GM18909 (cell line): ENCODE data around the gene RASD2.

Experiments
- ATAC-seq: cut with Tn5 transposase; IDR thresholded peaks from one replicate; pipeline ENCODE4 v1.9.1; 2021; ENCODE audit warnings: mild to moderate bottlenecking; ENCODE audit not compliant: unreplicated experiment, poor library complexity

RASD2 gene

DNA sequence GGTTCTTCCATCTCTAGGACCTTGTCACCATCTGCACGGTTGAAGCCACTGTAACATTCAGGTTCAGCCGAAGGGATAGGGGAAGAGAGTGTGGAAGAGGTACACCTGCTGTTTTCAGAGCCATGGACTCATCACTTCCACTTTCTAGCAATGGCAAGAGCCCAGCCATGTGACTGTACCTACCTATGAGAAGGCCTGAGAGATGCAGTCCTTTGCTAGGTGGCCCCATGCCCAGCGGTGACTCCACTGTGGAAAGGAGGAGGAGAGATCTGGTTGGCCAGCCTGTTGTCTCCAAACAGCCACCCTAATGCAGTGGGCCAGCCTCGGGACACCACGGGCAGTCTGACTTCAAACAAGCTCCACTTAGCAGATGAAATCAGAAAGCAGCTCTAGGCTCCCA, 16.0 kb downstream of the RASD2 start:
- ATAC-seq: no peak

- no peak for ATAC-seq
Measured at GRCh38 chr22:35558031-35558430, 17.4 kb downstream of the RASD2 start.

- no peak for ATAC-seq
Measured at GRCh38 chr22:35558719-35559118, 18.1 kb downstream of the RASD2 start.

- no peak for ATAC-seq
Measured at GRCh38 chr22:35559354-35560005, 18.8 kb downstream of the RASD2 start.

GRCh38 chr22:35560366-35560765, 19.7 kb downstream of the RASD2 start:
- ATAC-seq: no peak

GRCh38 chr22:35560824-35561223, 20.2 kb downstream of the RASD2 start:
- ATAC-seq: no peak

DNA sequence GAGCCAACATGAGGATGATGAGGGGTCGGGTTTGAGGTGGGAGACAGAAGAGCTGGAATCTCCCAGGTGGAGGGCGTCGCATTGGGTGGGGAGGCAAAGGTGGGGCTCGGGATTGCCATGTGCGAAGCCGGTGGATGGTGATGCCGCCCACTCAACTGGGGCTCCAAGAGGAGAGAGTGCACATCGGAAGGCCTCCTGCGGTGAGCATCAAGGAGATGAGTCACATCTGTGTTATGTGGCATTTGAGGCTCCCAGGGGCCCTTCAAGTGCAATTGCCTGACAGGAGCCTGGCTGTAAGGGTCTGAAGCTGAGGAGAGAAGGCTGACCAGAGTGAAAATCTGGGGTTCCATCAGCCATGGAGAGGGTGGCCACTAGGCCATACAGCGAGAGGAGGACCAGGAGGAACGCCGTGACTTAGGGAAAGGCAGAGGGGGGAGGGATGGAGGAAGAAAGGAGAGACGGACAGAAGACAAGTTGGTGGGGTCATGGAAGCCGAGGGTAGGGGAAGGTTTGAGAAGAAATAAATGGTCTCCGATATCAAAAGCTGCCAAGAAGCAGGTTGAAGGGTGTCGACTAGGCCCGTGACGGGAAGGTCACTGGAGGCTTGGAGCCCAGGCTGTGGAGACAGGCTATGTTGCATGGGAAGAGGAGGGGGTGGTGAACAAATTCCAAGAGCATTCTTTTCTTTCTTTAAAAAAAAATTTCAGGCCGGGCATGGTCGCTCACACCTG, 21.3 kb downstream of the RASD2 start:
- no peak for ATAC-seq

- no peak for ATAC-seq
Measured at GRCh38 chr22:35563211-35563610, 22.6 kb downstream of the RASD2 start.

GRCh38 chr22:35564975-35565867, 24.6 kb downstream of the RASD2 start:
- no peak for ATAC-seq

DNA sequence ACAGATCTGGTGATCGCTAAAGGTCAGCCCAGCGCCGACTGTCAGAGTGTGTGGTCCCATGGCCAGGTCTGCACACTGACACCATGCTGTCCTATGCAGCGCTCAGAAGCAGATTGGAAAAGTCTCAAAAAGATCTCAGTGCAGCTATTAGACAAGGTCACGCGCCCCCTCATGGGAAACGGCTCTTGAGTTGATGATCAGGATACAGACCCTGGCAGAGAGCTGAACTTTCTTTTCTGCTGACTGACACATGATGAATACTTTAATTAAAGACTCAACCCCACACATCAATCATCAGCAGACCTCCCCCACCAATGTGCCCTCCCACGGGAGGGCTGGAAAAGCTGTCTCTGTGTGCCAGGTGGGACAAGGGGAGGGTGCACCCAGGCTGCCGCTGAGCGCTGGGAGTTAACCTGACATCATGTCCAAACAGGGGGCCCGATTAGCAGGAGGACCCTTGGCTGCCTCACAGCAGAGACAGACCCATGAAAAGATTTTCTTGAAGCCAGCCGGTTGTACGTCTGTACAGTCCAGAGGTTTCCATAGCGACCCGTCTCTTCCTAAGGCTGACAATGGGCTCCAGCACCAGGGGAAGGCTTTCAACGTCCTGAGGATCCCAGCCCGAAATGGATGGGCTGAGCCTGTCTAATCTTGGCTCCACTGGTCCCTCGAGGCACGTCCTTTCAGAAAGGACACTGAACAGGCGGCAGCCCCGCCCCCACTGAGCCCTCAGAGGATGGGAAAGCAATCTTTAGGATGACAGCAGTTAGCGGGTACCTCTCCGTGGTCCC, 26.9 kb downstream of the RASD2 start:
- no peak for ATAC-seq

DNA sequence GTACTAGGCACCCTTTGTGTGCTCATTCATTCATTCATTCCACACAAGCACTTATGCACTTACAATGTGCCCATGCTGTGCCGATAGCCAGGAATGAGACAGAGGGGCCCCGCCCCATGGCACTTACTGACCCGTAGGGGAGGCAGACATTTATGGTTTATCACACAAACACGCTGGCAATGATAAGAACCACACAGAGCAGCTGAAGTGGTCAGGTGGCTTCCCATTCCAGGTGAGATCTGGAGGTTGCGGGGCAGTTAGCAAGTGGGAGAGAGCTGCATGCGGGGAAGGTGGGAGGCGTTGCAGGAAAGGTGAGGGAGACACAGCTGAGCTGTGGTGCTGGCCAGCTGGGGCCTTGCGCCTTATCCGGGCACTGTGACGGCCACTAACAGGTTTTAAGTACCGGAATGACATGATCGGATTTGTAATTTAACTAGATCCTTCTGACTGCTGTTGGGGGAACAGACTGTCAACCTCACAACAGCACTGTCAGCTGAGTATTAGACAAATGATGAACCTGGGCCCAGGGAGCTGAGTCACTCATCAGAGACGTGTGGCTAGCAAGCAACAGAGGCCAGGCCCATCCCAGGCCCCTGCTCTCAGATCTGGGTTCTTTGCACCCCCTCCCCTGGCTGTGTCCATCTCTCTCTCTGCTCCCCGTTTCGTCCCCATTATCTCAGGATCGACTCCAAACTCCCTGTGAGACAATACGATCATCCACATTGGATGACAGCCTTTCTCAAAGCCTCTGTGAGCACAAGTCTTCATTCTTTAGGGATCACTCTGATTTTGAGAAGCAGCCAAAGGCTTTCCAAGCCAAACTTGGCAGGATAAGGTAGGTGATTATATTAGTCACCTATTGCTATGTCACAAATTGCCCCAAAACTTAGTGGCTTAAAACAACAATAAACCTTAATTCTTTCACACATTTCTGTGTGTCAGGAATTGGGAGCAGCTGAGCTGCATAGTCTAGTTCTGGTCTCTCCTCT, 28.4 kb downstream of the RASD2 start:
- ATAC-seq: no peak

DNA sequence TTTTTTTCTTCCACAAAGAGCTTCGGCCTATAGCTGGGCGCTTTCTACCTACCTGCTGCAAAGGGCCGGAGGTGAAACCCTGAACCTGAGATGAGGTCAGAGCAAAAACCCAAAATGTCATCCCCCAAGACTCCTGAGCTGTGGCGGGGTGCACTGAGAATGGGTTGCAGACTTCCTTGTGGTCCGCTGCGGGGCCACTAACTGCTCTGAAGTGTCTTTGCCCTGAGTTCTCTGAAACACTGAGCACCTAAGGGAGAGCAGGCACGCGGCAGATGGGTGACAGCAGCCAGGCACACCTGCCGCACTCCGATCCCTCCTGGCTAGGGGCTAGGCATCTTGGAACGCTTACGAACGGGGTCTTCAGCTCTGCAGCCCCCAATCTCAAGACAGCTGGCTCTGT, 29.3 kb downstream of the RASD2 start:
- no peak for ATAC-seq

DNA sequence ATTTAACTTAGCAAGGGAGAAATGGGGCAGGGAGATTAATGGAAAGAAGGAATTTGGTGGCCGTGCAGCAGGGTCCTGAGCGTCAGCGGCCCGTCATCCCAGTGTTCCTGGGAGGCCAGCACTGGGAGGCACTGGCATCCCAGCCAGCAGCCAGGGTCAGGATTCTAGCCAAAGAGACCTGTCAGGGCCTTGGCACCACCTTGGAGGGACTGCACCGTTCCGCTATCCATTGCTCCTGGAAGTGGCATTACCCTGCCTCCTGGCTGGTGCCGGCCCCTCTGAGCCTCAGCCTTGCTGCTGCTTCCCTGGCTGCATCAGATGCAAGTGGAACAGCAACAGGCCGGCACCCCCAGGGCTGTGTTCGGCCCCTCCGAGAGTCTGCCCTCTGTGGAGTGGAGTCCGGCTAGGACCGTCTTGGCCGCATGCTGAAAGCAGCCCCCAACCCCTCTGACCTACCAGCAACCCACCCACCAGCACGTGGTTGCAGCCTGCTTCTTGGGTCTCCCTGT, 30.1 kb downstream of the RASD2 start:
- ATAC-seq: no peak

- no peak for ATAC-seq
Measured at GRCh38 chr22:35572556-35572955, 31.9 kb downstream of the RASD2 start.

GRCh38 chr22:35575116-35575748, 34.6 kb downstream of the RASD2 start:
- no peak for ATAC-seq

DNA sequence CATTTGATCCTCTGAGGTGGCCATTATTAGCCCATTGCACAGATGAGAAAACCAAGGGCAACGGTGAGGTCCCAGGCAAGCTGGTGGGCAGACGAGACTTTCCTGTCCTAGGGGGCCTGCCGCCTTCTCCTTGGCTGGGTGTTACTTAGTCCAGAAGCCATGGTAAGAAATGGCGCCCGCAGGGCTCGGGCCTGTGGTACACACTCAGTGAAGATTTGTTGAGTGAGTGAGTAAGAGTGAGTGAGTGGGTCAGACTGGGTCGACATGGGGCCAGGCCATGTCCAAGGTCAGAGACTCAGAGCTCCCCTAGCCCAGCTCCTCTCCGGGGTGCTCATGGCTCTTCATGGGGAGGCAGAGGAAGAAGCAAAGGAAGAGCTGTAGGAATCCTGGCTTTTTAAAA, 36.0 kb downstream of the RASD2 start:
- no peak for ATAC-seq

GRCh38 chr22:35577799-35578659, 37.4 kb downstream of the RASD2 start:
- no peak for ATAC-seq
